ENCODE results near the gene PSMB9. TPM values are rescaled to one million over a fixed set of nuclear protein-coding genes. Genes with fewer than 3 reads are reported as not detected.

Gene PSMB9
- total and polyA plus RNA-seq, 9 of the 15 experiments (the other 6 are each of a cell fraction or from before 2014, with no cell fraction given), result 1.1 to 3.7 (median 2.4) TPM

DNA sequence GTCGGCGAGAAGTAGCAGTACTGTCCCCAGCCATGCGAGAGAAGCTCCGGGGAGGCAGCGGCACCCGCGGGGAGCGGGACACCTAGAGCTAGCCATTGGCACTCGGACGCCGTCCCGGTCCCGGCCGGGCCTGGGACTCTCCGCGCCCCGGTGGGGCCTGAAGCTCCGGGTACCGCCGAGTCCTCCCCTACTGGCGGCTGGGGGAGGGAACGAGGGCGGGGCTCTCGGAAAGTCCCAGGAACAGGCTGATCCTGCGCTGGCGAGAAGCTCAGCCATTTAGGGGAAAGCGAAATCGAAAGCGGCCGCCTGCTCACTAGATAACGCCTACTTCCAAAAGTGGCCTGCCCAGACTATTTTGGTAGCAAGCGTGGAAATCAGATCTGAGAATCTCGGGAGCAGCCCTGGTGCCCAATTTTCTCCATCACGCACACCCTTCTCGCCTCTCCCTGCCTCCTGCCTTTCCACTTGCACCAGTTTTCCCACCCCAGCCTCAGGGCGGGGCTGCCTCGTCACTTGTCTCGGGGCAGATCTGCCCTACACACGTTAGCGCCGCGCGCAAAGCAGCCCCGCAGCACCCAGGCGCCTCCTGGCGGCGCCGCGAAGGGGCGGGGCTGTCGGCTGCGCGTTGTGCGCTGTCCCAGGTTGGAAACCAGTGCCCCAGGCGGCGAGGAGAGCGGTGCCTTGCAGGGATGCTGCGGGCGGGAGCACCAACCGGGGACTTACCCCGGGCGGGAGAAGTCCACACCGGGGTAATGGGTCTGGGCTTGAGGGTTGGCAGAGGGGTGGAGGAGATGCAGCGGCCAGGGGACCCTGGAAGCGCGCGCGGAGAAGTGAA is at the start of gene PSMB9, which contains the start of gene TAP1 (continued):
- TF ChIP-seq, protein P1, sequence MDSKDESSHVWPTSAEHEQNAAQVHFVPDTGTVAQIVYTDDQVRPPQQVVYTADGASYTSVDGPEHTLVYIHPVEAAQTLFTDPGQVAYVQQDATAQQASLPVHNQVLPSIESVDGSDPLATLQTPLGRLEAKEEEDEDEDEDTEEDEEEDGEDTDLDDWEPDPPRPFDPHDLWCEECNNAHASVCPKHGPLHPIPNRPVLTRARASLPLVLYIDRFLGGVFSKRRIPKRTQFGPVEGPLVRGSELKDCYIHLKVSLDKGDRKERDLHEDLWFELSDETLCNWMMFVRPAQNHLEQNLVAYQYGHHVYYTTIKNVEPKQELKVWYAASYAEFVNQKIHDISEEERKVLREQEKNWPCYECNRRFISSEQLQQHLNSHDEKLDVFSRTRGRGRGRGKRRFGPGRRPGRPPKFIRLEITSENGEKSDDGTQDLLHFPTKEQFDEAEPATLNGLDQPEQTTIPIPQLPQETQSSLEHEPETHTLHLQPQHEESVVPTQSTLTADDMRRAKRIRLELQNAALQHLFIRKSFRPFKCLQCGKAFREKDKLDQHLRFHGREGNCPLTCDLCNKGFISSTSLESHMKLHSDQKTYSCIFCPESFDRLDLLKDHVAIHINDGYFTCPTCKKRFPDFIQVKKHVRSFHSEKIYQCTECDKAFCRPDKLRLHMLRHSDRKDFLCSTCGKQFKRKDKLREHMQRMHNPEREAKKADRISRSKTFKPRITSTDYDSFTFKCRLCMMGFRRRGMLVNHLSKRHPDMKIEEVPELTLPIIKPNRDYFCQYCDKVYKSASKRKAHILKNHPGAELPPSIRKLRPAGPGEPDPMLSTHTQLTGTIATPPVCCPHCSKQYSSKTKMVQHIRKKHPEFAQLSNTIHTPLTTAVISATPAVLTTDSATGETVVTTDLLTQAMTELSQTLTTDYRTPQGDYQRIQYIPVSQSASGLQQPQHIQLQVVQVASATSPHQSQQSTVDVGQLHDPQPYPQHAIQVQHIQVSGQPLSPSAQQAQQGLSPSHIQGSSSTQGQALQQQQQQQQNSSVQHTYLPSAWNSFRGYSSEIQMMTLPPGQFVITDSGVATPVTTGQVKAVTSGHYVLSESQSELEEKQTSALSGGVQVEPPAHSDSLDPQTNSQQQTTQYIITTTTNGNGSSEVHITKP (IDR thresholded peaks at IDR 0.05; ENCODE audit: partially characterized antibody), result peak; percentile 76
- TF ChIP-seq TEAD4 (IDR thresholded peaks at IDR 0.05; ENCODE audit: low read length), result 0 out of 2 replicates have a peak, but pooled peaks have one; percentile 4
- TF ChIP-seq TEAD4 (CRISPR knock-in tag; IDR thresholded peaks at IDR 0.05; ENCODE audit: borderline replicate concordance), result no peak
- no peak for TF ChIP-seq SP2 (IDR thresholded peaks at IDR 0.05; ENCODE audit: extremely low read depth, low read depth, low read length, poor library complexity, severe bottlenecking)
- TF ChIP-seq HDAC8 (tag; IDR thresholded peaks at IDR 0.05), result no peak
- TF ChIP-seq ZFX (CRISPR knock-in tag; IDR thresholded peaks at IDR 0.05), result peak; percentile 79
- TF ChIP-seq ATF7 (IDR thresholded peaks at IDR 0.05), result peak; percentile 77; the same call in 1 of the 2 replicates
- TF ChIP-seq RAD21 (CRISPR knock-in tag; conservative IDR thresholded peaks at IDR 0.05 in 1 of 2, IDR thresholded peaks at IDR 0.05 in 1 of 2), result peak; percentile 84 to 87
- peak; percentile 87 to 89 for TF ChIP-seq NRF1 (conservative IDR thresholded peaks at IDR 0.05 in 1 of 2, IDR thresholded peaks at IDR 0.05 in 1 of 2)
- no peak for TF ChIP-seq TEAD2 (tag; IDR thresholded peaks at IDR 0.05)
- TF ChIP-seq, protein P2, sequence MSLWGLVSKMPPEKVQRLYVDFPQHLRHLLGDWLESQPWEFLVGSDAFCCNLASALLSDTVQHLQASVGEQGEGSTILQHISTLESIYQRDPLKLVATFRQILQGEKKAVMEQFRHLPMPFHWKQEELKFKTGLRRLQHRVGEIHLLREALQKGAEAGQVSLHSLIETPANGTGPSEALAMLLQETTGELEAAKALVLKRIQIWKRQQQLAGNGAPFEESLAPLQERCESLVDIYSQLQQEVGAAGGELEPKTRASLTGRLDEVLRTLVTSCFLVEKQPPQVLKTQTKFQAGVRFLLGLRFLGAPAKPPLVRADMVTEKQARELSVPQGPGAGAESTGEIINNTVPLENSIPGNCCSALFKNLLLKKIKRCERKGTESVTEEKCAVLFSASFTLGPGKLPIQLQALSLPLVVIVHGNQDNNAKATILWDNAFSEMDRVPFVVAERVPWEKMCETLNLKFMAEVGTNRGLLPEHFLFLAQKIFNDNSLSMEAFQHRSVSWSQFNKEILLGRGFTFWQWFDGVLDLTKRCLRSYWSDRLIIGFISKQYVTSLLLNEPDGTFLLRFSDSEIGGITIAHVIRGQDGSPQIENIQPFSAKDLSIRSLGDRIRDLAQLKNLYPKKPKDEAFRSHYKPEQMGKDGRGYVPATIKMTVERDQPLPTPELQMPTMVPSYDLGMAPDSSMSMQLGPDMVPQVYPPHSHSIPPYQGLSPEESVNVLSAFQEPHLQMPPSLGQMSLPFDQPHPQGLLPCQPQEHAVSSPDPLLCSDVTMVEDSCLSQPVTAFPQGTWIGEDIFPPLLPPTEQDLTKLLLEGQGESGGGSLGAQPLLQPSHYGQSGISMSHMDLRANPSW (CRISPR knock-in tag; IDR thresholded peaks at IDR 0.05), result 0 out of 2 replicates have a peak, but pooled peaks have one; percentile 58
- no peak; the same call in 1 of the 2 replicates for TF ChIP-seq HOXB6 (CRISPR knock-in tag; IDR thresholded peaks at IDR 0.05; ENCODE audit: borderline replicate concordance)
- no peak for TF ChIP-seq NR2C1 (IDR thresholded peaks at IDR 0.05)
- no peak for TF ChIP-seq NR2C1 (tag; IDR thresholded peaks at IDR 0.05)
- TF ChIP-seq ARNT (IDR thresholded peaks at IDR 0.05), result 0 out of 4 replicates have a peak, but pooled peaks of 1 of the 2 experiments have one; percentile 43
- TF ChIP-seq TAF15 (IDR thresholded peaks at IDR 0.05; ENCODE audit: low read depth, low read length), result no peak
- TF ChIP-seq, protein P3, sequence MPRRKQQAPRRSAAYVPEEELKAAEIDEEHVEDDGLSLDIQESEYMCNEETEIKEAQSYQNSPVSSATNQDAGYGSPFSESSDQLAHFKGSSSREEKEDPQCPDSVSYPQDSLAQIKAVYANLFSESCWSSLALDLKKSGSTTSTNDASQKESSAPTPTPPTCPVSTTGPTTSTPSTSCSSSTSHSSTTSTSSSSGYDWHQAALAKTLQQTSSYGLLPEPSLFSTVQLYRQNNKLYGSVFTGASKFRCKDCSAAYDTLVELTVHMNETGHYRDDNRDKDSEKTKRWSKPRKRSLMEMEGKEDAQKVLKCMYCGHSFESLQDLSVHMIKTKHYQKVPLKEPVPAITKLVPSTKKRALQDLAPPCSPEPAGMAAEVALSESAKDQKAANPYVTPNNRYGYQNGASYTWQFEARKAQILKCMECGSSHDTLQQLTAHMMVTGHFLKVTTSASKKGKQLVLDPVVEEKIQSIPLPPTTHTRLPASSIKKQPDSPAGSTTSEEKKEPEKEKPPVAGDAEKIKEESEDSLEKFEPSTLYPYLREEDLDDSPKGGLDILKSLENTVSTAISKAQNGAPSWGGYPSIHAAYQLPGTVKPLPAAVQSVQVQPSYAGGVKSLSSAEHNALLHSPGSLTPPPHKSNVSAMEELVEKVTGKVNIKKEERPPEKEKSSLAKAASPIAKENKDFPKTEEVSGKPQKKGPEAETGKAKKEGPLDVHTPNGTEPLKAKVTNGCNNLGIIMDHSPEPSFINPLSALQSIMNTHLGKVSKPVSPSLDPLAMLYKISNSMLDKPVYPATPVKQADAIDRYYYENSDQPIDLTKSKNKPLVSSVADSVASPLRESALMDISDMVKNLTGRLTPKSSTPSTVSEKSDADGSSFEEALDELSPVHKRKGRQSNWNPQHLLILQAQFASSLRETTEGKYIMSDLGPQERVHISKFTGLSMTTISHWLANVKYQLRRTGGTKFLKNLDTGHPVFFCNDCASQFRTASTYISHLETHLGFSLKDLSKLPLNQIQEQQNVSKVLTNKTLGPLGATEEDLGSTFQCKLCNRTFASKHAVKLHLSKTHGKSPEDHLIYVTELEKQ (CRISPR knock-in tag; IDR thresholded peaks at IDR 0.05), result no peak

Measured in K562 (cell line).